HG02571 (cell line): Measurements from ENCODE around the gene GLMN.

Experiments
- ATAC-seq: cut with Tn5 transposase; IDR thresholded peaks from one replicate; pipeline ENCODE4 v1.9.1; 2021; ENCODE audit warnings: mild to moderate bottlenecking, moderate library complexity; ENCODE audit not compliant: unreplicated experiment

GLMN gene

DNA sequence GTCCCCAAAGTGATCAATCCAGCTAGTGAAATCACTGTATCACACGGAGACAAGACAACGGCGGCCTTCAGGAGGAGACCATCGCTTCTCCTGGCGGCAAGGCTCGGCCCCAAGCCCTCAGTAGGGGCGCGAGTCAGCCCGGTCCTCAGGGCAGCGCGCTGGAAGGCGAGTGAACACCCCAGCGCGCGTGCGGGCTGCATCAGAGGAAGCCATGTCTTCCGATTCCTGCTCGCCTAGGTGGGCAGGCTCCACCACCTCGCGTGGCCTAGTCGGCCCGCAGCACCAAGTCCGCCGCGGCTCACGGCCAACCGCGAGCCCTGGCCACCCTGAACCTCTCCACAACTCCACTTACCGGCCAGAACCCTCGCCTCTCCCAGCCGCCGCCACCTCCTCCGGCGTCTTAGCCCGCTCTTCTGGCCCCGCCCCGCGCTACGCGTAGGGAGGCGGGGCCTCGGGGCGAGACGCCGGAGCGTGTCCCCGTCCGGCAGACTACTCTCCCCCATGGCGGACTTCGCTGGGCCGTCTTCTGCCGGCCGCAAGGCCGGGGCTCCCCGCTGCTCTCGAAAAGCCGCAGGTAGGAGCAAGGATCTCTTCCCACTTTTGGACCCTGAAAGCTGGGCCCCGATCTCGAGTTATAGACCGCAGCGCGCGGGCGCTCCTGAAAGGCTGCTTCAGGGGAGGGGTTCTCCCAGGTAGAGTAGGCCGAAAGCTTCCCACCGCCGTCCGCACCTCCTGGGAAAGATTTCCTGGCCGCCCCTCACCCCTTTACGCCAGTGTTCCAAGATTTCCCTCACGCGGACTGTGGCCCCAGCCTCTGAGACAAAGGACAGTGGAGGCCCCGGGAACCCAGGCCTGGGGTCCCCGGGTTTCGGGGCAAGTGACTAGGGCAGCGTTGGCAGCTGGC is at the start of gene GLMN, which contains the start of gene RPAP2:
TSS of gene GLMN (minus strand) at position 415 of the 904 bp plus-strand sequence. CDS start 988 bp downstream, outside the sequence.
TSS of gene RPAP2 (plus strand) at position 487 of the 904 bp plus-strand sequence. CDS start at position 502, 15 bp downstream.
- peak; percentile 98 for ATAC-seq

DNA sequence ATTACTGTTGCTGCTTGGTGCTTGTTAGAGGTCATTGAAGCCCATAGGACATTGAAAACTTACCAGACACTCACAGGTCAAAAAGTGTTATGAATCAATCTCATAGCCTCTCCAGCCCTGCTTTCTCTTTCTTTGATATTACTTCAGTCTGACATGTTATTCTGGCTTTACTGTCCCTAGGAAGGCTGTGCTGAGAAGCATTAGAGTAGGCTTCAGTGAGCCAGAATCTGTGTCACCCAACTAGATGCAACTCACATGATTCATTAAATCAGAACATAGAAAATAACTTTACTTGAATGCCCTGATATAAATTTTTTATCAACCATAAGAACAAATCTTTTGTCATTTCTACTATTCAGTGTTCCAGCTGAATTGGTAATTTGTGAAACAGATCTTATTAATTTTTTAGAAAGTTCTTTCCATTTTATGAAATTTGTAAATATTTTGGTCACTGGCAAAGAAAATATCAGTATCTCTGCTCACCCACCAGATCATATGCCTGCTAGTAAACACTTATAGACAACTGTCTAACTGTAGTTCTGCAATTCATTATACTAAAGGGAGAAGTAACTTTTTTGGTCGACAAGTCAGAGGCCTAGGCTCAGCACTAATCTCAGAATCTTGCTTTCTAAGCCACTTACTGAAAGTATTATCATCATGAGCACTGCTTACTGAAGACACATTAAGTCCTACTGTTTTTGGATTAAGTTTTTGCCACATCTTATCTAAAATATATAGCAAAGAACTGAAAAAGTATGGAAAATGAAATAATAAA is 48.3 kb upstream of the GLMN start:
- ATAC-seq, result no peak

DNA sequence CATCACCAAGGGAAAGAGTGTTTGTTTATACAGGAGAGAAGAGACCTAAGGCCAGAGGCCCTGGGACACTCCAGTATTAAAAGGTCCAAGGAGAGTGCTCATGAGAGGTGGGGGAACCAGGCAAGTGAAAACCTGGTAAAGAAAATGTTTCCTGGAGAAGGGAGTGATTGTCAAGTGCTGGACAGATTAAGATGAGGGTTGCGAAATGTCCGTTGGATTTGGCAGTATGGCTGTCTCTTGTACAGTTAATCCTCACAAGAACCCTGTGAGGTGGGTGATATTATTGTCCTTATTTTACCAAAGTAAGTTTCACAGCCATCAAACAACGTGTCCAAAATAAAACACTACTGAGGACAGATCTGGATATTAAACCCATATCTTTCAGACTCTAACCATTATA is 44.3 kb upstream of the GLMN start:
- no peak for ATAC-seq

GRCh38 chr1:92342401-92342800 is 43.6 kb upstream of the GLMN start:
- no peak for ATAC-seq

- ATAC-seq, result no peak
Measured at GRCh38 chr1:92340154-92340553, 41.4 kb upstream of the GLMN start.

- no peak for ATAC-seq
Measured at GRCh38 chr1:92333668-92334067, 34.9 kb upstream of the GLMN start.

DNA sequence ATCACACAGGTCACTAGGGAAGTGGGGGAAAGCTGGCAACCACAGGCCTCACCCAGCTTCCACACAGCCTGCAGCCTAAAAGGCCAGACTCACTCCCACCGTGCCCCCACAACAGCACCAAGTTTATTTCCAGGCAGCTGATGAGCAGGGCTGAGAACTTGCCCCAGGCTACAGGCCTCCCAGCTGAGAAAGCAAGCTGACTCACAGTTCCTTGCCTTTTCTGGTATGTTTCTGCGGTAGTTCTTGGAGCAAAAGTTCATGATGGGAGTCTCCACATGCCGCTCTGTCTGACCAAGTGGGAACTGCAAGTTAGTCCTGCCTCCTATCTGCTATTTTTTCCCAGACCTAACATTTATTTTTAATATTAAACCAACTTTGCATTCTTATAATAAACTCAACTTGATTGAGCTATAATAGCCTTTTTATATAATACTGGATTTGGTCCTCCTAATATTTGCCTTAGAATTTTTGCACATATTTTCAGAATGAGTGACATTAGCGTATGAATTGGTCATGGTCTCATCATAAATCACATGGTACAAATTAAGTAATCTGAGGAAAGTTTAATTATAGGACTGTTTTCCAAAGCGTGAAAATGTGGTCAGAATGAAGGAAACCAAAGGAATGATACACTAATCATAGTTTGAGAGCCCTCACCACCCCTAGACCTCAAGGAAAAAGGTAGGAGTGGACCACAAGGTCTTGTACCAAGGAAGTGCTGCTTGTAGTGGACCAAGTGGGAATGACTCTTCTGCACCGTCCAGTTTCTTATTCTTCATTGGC is 30.8 kb upstream of the GLMN start:
- no peak for ATAC-seq

DNA sequence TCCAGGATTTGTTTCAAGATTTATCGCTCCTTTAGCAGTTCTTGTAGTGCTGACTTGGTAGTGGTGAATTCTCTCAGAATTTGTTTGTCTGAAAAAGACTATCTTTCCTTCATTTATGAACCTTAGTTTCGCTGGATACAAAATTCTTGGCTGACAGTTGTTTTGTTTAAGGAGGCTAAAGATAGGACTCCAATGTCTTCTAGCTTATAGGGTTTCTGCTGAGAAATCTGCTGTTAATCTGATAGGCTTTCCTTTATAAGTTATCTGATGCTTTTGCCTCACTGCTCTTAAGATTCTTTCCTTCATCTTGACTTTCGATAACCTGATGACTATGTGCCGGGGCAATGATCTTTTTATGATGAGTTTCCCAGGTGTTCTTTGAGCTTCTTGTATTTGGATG is 29.0 kb upstream of the GLMN start:
- no peak for ATAC-seq

DNA sequence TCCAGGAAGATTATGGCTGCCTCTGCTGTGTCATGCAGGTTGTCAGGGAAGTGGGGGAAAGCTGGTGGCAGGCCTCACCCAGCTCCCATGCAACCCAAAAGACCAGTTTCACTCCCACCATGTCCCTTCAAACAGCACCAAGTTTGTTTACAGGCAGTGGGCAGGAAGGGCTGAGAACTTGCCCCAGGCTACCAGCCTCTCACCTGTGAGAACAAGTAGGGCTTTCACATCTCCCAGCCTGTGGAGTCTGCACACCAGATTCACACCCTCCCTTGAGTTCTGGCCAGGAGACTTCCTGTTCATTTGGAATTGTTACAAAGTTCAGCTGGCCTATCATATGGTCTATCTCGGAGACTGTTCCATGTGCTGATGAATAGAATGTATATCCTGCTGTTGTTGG is 27.9 kb upstream of the GLMN start:
- ATAC-seq, result no peak

DNA sequence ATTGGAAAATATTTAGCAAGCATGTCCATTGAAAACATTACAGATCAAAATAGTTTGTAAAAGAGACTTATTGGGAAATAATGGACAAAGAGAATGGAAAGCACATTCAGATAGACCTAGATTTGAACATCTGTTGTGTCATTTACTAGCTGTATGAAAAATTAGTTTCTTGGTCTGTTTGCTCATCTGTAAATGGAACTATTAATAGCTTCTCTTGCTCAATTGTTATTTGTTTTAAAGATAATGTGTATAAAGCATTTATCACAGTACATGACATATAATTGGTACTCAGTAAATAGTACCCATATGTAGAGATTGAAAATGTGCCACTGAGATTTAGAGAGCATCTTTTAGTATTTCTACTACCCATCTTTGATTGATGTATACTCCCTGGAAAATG is 26.0 kb upstream of the GLMN start:
- ATAC-seq, result no peak

DNA sequence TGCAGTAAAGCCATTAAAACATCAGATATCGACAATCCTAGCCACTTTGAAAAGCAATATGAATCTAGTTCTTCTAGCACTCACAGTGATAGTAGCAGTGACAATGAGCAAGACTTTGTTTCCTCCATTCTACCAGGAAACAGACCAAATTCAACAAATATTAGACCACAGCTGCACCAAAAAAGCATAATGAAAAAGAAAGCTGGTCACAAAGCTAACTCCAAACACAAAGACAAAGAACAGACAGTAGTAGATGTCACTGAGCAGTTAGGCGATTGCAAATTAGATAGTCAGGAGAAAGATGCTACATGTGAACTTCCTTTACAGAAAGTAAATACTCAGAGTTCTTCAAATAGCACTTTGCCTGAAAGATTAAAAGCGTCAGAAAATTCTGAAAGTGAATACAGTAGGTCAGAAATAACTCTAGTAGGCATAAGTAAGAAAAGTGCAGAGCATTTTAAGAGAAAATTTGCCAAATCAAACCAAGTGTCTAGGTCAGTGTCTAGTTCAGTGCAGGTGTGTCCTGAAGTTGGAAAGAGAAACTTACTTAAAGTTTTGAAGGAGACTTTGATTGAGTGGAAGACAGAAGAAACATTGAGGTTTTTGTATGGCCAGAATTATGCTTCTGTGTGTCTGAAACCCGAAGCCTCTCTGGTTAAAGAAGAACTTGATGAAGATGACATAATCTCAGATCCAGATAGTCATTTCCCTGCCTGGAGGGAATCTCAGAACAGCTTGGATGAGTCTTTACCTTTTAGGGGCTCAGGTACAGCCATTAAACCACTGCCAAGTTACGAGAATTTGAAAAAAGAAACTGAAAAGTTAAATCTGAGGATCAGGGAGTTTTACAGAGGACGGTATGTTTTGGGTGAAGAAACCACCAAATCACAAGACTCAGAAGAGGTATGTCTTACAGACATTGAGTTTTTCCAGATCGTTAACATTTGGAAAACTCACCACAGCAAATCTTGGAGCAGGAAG is 25.0 kb upstream of the GLMN start:
- no peak for ATAC-seq

DNA sequence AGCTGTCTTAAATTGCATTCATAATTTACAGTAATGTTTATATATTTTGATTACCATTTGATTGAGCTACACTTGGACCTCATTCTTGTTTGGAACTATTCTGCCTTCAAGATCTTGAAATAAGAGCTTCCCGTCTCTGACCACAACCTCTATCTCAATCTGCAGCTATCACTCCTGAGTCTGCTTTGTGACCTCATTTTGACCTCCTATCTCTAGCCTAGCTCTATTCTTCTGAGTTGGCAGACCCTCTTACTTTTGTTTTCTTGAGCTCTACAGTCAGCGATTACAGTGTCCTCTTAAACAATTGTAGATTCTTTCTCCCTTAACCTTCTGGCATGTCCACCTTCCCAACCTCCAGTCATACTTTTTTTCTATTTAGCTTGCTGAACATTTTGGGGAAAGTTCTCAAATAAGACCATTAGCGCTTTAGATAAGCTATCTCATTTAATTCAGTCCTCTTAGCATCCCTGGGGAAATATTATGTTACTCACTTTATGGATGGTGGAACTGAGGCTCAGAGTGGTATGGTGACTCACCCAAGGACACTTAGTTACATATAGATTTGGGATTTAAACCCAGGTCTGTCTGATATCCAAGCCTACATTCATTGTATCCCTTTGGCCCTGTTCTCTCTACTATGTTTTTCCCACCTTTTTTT is 19.2 kb upstream of the GLMN start:
- ATAC-seq, result no peak

DNA sequence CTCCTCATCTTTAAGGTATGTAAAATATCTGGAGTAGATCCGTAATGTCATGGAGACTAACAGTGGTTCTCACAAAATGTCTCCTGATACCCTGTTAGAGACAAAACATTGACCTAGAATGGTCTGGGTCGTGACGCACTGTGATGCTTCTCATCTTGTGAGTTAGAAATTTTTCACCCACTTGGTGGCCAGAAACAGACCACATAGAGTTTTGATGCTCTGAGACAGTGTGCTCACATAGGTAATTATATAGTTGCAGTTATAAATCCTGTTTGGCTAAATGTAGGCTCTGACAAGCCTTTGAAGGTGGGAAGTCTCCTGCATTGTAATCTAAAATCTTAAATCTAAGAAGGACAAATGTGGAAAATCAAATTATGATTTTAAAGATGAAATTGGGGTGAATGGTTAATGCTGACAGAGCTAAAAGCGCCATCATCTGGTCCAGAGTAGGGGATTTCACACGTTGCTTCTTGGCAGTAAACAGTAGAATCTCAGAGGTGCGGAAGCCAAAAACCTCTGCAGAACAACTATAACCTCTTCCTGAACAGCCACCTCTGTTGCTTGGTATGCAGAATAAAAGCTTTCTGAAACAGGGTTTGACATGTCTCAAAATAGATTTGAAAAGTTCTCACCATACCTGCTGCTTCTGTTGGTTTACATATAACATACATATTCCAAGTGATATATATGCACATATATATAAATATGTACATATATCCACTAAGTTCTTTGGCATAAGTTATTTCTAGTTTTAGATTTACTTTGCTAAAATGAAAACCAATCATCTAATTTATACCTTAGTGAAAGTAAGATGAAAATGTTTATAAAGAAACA is 17.2 kb upstream of the GLMN start:
- ATAC-seq, result no peak

DNA sequence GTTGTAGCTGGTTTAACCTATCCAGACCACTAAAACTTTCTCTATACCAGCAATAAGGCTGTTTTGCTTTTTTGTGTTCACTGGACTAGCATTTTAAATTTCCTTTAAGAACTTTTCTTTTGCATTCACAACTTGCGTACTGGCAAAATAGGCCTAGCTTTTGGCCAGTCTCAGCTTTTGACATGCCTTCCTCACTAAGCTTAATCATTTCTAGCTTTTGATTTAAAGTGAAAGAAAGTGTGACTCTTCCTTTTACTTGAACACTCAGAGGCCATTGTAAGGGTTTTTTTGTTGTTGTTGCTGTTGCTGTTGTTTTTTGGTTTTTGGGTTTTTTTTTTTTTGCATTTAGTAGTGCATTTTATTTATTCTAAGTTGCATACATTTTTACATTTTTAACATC is 15.2 kb upstream of the GLMN start:
- no peak for ATAC-seq

DNA sequence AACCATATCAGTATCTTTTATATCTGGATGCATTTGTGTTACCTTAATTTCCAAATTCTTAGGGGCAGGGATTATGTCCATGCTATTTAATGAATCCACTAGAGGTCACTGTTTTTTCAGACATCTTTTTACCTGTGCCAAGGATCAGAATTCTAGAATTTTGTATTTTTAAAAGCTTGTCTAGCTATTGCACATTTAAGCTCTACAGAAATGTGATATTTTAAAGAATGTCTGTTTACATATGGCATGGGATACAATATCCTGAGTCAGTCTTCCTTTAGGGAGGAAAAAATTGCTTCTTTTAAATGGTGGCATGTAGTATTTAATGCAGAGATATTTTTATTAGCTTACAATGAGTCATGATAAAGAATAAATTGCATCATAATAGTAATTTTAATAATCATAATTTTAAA is 11.4 kb upstream of the GLMN start:
- ATAC-seq, result no peak

GRCh38 chr1:92307980-92308379 is 9.2 kb upstream of the GLMN start:
- no peak for ATAC-seq

DNA sequence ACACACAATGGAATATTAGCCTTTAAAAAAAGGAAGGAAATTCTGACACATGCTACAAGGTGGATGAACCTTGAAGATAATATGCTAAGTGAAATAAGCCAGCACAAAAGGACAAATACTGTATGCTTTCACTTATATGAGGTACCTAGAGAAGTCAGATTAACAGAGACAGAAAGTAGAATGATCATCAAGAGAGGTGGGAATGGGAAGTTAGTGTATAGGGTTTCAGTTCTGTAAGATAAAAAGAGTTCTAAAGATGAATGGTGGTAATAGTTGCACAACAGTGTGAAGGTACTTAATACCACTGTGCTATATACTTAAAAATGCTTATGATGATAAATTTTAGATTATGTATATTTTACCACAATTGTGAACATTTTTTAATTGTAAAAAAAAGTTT is 7.2 kb upstream of the GLMN start:
- no peak for ATAC-seq

DNA sequence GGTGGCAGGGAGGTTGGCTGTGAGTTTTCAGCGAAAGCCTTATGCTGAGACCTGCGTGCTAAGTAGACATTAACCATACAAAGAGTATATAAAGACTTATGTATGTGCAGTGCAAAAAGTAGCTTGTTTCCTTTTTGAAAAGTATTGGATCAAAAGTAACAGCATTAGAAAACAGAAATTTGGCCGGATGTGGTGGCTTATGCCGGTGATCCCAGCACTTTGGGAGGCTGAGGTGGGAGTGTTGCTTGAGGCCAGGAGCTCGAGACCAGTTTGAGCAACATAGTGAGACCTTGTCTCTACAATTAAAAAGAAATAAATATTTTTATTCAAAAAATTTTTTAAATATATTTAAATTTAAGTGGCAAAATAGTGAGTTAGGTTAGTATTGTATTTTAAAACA is 2.2 kb upstream of the GLMN start:
- no peak for ATAC-seq
